Liver (tissue), 9 donors: ENCODE measurements around the gene SLC10A4. TPM values are rescaled to one million over a fixed set of nuclear protein-coding genes. Genes with fewer than 3 reads are reported as not detected.

Source experiments
- DNase-seq: peaks from one replicate; pipeline ENCODE4 v3.0.0-alpha.2; 2017; ENCODE audit warnings: low spot score
- H3K27ac ChIP-seq, 2 donors: one replicate each; pipeline ENCODE4 v1.7.0; 2013; ENCODE audit warnings: inconsistent platforms in 2 of 2, low read length in 2 of 2, control low read depth in 1 of 2, low read depth in 1 of 2, mild to moderate bottlenecking in 1 of 2
- H3K27me3 ChIP-seq, 4 donors: one replicate each; pipeline versions ENCODE4 v1.6.1 to v1.7.0; 2013; ENCODE audit warnings: low read length in 3 of 4, inconsistent platforms in 1 of 4, mild to moderate bottlenecking in 1 of 4, moderate library complexity in 1 of 4; ENCODE audit not compliant: control insufficient read depth in 4 of 4, insufficient read depth in 4 of 4
- H3K36me3 ChIP-seq, 4 donors: one replicate each; pipeline versions ENCODE4 v1.6.1 to v1.7.0; 2013; ENCODE audit warnings: low read length in 3 of 4, mild to moderate bottlenecking in 3 of 4, low read depth in 1 of 4, moderate library complexity in 1 of 4; ENCODE audit not compliant: control insufficient read depth in 4 of 4, insufficient read depth in 3 of 4
- H3K4me1 ChIP-seq, 4 donors: one replicate each; pipeline versions ENCODE4 v1.6.1 to v1.7.0; 2013; ENCODE audit warnings: low read length in 3 of 4, mild to moderate bottlenecking in 3 of 4, moderate library complexity in 1 of 4; ENCODE audit not compliant: control insufficient read depth in 4 of 4, insufficient read depth in 4 of 4
- H3K4me3 ChIP-seq, 3 donors: one replicate each; pipeline versions ENCODE4 v1.6.1 to v1.7.0; 2013; ENCODE audit warnings: low read length in 3 of 3, control low read depth in 1 of 3, low read depth in 1 of 3, mild to moderate bottlenecking in 1 of 3
- H3K9ac ChIP-seq, 2 donors: one replicate each; pipeline ENCODE4 v1.7.0; 2013; ENCODE audit warnings: low read length in 2 of 2, mild to moderate bottlenecking in 2 of 2, moderate library complexity in 2 of 2, control low read depth in 1 of 2, low read depth in 1 of 2
- H3K9me3 ChIP-seq, 4 donors: one replicate each; pipeline versions ENCODE4 v1.6.1 to v1.7.0; 2013; ENCODE audit warnings: low read length in 3 of 4; ENCODE audit not compliant: control insufficient read depth in 4 of 4
- ATF3 ChIP-seq: IDR thresholded peaks from 2 replicates; pipeline ENCODE4 v1.6.1; 2016; ENCODE audit warnings: antibody characterized with exemption
- CTCF ChIP-seq: fragments of 150-350 bp; IDR thresholded peaks from 2 replicates; pipeline ENCODE4 v1.5.1; 2017; ENCODE audit warnings: improper control_type of control experiment, low read depth, low read length; ENCODE audit not compliant: missing input control
- EGR1 ChIP-seq, 2 donors: IDR thresholded peaks; 2 replicates each; pipeline ENCODE4 v1.6.1; 2016 to 2018; ENCODE audit warnings: antibody characterized with exemption in 2 of 2, low read depth in 2 of 2
- FOXA1 ChIP-seq: IDR thresholded peaks from 2 replicates; pipeline ENCODE4 v1.6.1; 2016; ENCODE audit warnings: antibody characterized with exemption
- FOXA2 ChIP-seq: IDR thresholded peaks from 2 replicates; pipeline ENCODE4 v1.6.1; 2016; ENCODE audit warnings: antibody characterized with exemption
- GABPA ChIP-seq, 2 donors: IDR thresholded peaks in 1 of 2; conservative IDR thresholded peaks in 1 of 2; 2 replicates each; pipeline ENCODE4 v1.6.1; 2016; ENCODE audit warnings: antibody characterized with exemption in 2 of 2, mild to moderate bottlenecking in 1 of 2, moderate library complexity in 1 of 2
- HNF4G ChIP-seq: IDR thresholded peaks from 2 replicates; pipeline ENCODE4 v1.6.1; 2016; ENCODE audit warnings: antibody characterized with exemption
- NR2F2 ChIP-seq: IDR thresholded peaks from 2 replicates; pipeline ENCODE4 v1.6.1; 2016; ENCODE audit warnings: antibody characterized with exemption
- RAD21 ChIP-seq, 2 donors: IDR thresholded peaks; 2 replicates each; pipeline ENCODE4 v1.6.1; 2016; ENCODE audit warnings: antibody characterized with exemption in 2 of 2, mild to moderate bottlenecking in 2 of 2
- REST ChIP-seq: IDR thresholded peaks from 2 replicates; pipeline ENCODE4 v1.6.1; 2016; ENCODE audit warnings: antibody characterized with exemption, mild to moderate bottlenecking
- RXRA ChIP-seq, 2 donors: IDR thresholded peaks; 2 replicates each; pipeline ENCODE4 v1.6.1; 2017 to 2018; ENCODE audit warnings: antibody characterized with exemption in 2 of 2, mild to moderate bottlenecking in 1 of 2
- TAF1 ChIP-seq: conservative IDR thresholded peaks from 2 replicates; pipeline ENCODE4 v1.6.1; 2016; ENCODE audit warnings: antibody characterized with exemption, mild to moderate bottlenecking
- YY1 ChIP-seq: IDR thresholded peaks from 2 replicates; pipeline ENCODE4 v1.6.1; 2016; ENCODE audit warnings: antibody characterized with exemption, mild to moderate bottlenecking
- ZBTB33 ChIP-seq: IDR thresholded peaks from 2 replicates; pipeline ENCODE4 v1.6.1; 2016; ENCODE audit warnings: antibody characterized with exemption
- WGBS: extraction: QIAGEN DNeasy Blood & Tissue Kit; methylation state at CpG from one replicate; pipeline ENCODE4 v1.1.7; 2013; 5-methylcytosine and 5-hydroxymethylcytosine counted together
- polyA plus RNA-seq, 2 donors: library from polyadenylated mRNA; stranded (reverse) in 1 of 2; unstranded in 1 of 2; fragments of 200-250 nt in 1 of 2; fragments of >200 nt in 1 of 2; fragmentation: Nextera tagmentation in 1 of 2; extraction: Ambion mirVana in 1 of 2; gene quantifications; one replicate each; pipeline versions ENCODE4 v1.2.1 to v1.2.3, GENCODE V29; 2013 to 2015
- total RNA-seq, 2 donors: library from RNA; depleted of rRNA; stranded (reverse); fragments of >200 nt; gene quantifications; one replicate each; pipeline ENCODE4 v1.2.3, GENCODE V29; 2014
- donor health status: healthy.
- donor health status: healthy.
- donor health status: healthy.
- donor health status: healthy.
- donor health status: healthy.

The SLC10A4 gene
- total and polyA plus RNA-seq, 4 donors, result 0.08 to 1.8 TPM; not detected in 2

- TF ChIP-seq CTCF (no peak), TAF1 (no peak), HNF4G (no peak), YY1 (no peak), GABPA (IDR thresholded peaks at IDR 0.05 in 1 of 2, conservative IDR thresholded peaks at IDR 0.05 in 1 of 2) (no peak)
Observed at GRCh38 chr4:48504026-48504330, 20.8 kb downstream of the SLC10A4 start (continued).

- no peak overlapping the region for H3K27ac ChIP-seq
- H3K4me1 ChIP-seq, result no peaks in the 10 kb centered on the region
- peaks cover 0 to 25% (median 22%) of the 10 kb centered on the region in 4 donors for H3K36me3 ChIP-seq
- H3K9ac ChIP-seq, result no peak overlapping the region
- WGBS, result 70% methylated on average over 1 of the region's 1 CpG
- no peaks in the 10 kb centered on the region for H3K9me3 ChIP-seq
- H3K27me3 ChIP-seq, result no peaks in the 10 kb centered on the region
- no peak for DNase-seq
- H3K4me3 ChIP-seq, result no peak overlapping the region
- TF ChIP-seq RAD21 (IDR thresholded peaks at IDR 0.05), result no peak
- TF ChIP-seq RXRA (IDR thresholded peaks at IDR 0.05), result no peak
- TF ChIP-seq CTCF, result no peak
- TF ChIP-seq REST, result no peak
Observed at GRCh38 chr4:48504352-48504751, 21.2 kb downstream of the SLC10A4 start.

GRCh38 chr4:48506716-48507115 is 23.6 kb downstream of the SLC10A4 start:
- Histone ChIP-seq H3K4me1 (no peaks in the 10 kb centered on the region), H3K36me3 (peaks cover 2 to 40% (median 31%) of the 10 kb centered on the region in 4 donors), H3K4me3 (no peak overlapping the region), H3K9ac (no peak overlapping the region), H3K9me3 (no peaks in the 10 kb centered on the region), H3K27ac (no peak overlapping the region), H3K27me3 (no peaks in the 10 kb centered on the region)
- no peak for DNase-seq
- WGBS, result 96% methylated on average over 2 of the region's 2 CpGs
- TF ChIP-seq FOXA2 (no peak), HNF4G (no peak), REST (no peak), CTCF (no peak), ATF3 (no peak), ZBTB33 (no peak), EGR1 (IDR thresholded peaks at IDR 0.05; ENCODE audit: low read depth in 2 of 2) (no peak), NR2F2 (no peak), TAF1 (no peak), FOXA1 (no peak), RAD21 (IDR thresholded peaks at IDR 0.05) (no peak)
